SK-N-SH treated with all-trans-retinoic acid at 6 μM for 48 hours (cell line): ENCODE data around the gene LMF1.

Experiments used
- ATAC-seq: fragments of 200-7000 bp; cut with Tn5 transposase; 3 replicates; pipeline ENCODE4 v1.9.1; 2020; ENCODE audit warnings: mild to moderate bottlenecking, moderate library complexity
- ARNTL ChIP-seq: fragments of 450-650 bp; formaldehyde crosslinking; IDR thresholded peaks from 2 replicates; pipeline ENCODE4 v1.5.0; 2020; ENCODE audit warnings: low read depth, mild to moderate bottlenecking, moderate library complexity, borderline replicate concordance
- BACH2 ChIP-seq: fragments of 250-450 bp; sonication (Bioruptor Pico); IDR thresholded peaks from 2 replicates; pipeline ENCODE4 v1.9.0; 2021; ENCODE audit warnings: mild to moderate bottlenecking, borderline replicate concordance
- CREB5 ChIP-seq: fragments of 250-450 bp; sonication (Bioruptor Pico); IDR thresholded peaks from 2 replicates; pipeline ENCODE4 v1.5.1; 2020; ENCODE audit warnings: low read depth, mild to moderate bottlenecking, moderate library complexity
- CSDC2 ChIP-seq: fragments of 250-450 bp; sonication (Bioruptor Pico); IDR thresholded peaks from 2 replicates; pipeline ENCODE4 v1.5.0; 2020; ENCODE audit warnings: mild to moderate bottlenecking, moderate library complexity
- CSRNP3 ChIP-seq: fragments of 250-450 bp; sonication (Bioruptor Pico); IDR thresholded peaks from 2 replicates; pipeline ENCODE4 v1.5.1; 2021; ENCODE audit warnings: mild to moderate bottlenecking, moderate library complexity
- ESRRG ChIP-seq: fragments of 250-450 bp; sonication (Bioruptor Pico); IDR thresholded peaks from 2 replicates; pipeline ENCODE4 v1.6.1; 2021; ENCODE audit warnings: mild to moderate bottlenecking
- GLIS3 ChIP-seq: fragments of 250-450 bp; sonication (Bioruptor Pico); IDR thresholded peaks from 2 replicates; pipeline ENCODE4 v1.5.0; 2020; ENCODE audit warnings: mild to moderate bottlenecking, moderate library complexity
- ISL1 ChIP-seq: fragments of 250-450 bp; sonication (Bioruptor Pico); IDR thresholded peaks from 2 replicates; pipeline ENCODE4 v2.1.2; 2022; ENCODE audit warnings: mild to moderate bottlenecking, moderate library complexity
- PATZ1 ChIP-seq: fragments of 250-450 bp; sonication (Bioruptor Pico); IDR thresholded peaks from 2 replicates; pipeline ENCODE4 v1.8.0; 2020; ENCODE audit warnings: mild to moderate bottlenecking, moderate library complexity, borderline replicate concordance
- POU6F1 ChIP-seq: fragments of 250-450 bp; sonication (Bioruptor Pico); IDR thresholded peaks from 2 replicates; pipeline ENCODE4 v1.8.0; 2021; ENCODE audit warnings: low read depth, mild to moderate bottlenecking, moderate library complexity, borderline replicate concordance
- PPARA ChIP-seq: fragments of 250-450 bp; sonication (Bioruptor Pico); IDR thresholded peaks from 2 replicates; pipeline ENCODE4 v1.5.0; 2020; ENCODE audit warnings: mild to moderate bottlenecking, borderline replicate concordance
- RARB ChIP-seq: fragments of 250-450 bp; sonication (Bioruptor Pico); IDR thresholded peaks from 2 replicates; pipeline ENCODE4 v1.8.0; 2021; ENCODE audit warnings: mild to moderate bottlenecking, moderate library complexity
- SNAI2 ChIP-seq: fragments of 250-450 bp; sonication (Bioruptor Pico); IDR thresholded peaks from 2 replicates; pipeline ENCODE4 v1.5.0; 2020; ENCODE audit warnings: mild to moderate bottlenecking, moderate library complexity
- TCF4 ChIP-seq: fragments of 250-450 bp; sonication (Bioruptor Pico); IDR thresholded peaks from 2 replicates; pipeline ENCODE4 v1.8.0; 2021; ENCODE audit warnings: mild to moderate bottlenecking, moderate library complexity, borderline replicate concordance
- TOX ChIP-seq: fragments of 250-450 bp; sonication (Bioruptor Pico); IDR thresholded peaks from 2 replicates; pipeline ENCODE4 v1.8.0; 2021; ENCODE audit warnings: mild to moderate bottlenecking, moderate library complexity, borderline replicate concordance
- TSHZ2 ChIP-seq: fragments of 250-450 bp; sonication (Bioruptor Pico); IDR thresholded peaks from 2 replicates; pipeline ENCODE4 v1.5.0; 2020; ENCODE audit warnings: mild to moderate bottlenecking, moderate library complexity
- ZC3H10 ChIP-seq: fragments of 250-450 bp; sonication (Bioruptor Pico); IDR thresholded peaks from 2 replicates; pipeline ENCODE4 v1.5.1; 2021; ENCODE audit warnings: mild to moderate bottlenecking, moderate library complexity
- ZFP3 ChIP-seq: fragments of 250-450 bp; sonication (Bioruptor Pico); IDR thresholded peaks from 2 replicates; pipeline ENCODE4 v1.5.0; 2020; ENCODE audit warnings: mild to moderate bottlenecking, moderate library complexity
- ZFP30 ChIP-seq: fragments of 450-650 bp; formaldehyde crosslinking; IDR thresholded peaks from 2 replicates; pipeline ENCODE4 v1.5.0; 2022; ENCODE audit warnings: mild to moderate bottlenecking, moderate library complexity
- ZNF565 ChIP-seq: fragments of 450-650 bp; formaldehyde crosslinking; conservative IDR thresholded peaks from 2 replicates; pipeline ENCODE4 v1.5.0; 2020; ENCODE audit warnings: low read depth, mild to moderate bottlenecking, moderate library complexity
- ZNF8 ChIP-seq: fragments of 450-650 bp; formaldehyde crosslinking; IDR thresholded peaks from 2 replicates; pipeline ENCODE4 v1.5.0; 2020; ENCODE audit warnings: mild to moderate bottlenecking, moderate library complexity

LMF1 gene

GRCh38 chr16:844638-845350 is 126.0 kb downstream of the LMF1 start:
- ATAC-seq, result peak; percentile 33; the same call in 1 of the 3 replicates
- TF ChIP-seq PATZ1 (CRISPR knock-in tag) (no peak), ESRRG (no peak), RARB (CRISPR knock-in tag) (no peak), POU6F1 (CRISPR knock-in tag) (no peak), TSHZ2 (no peak), CSRNP3 (no peak), ZFP30 (no peak), ZNF565 (CRISPR knock-in tag) (no peak), PPARA (CRISPR knock-in tag) (no peak), CREB5 (no peak), GLIS3 (CRISPR knock-in tag) (no peak), ZC3H10 (CRISPR knock-in tag) (no peak), ZFP3 (CRISPR knock-in tag) (no peak), ZNF8 (CRISPR knock-in tag) (no peak), CSDC2 (no peak), TCF4 (CRISPR knock-in tag) (no peak), ISL1 (CRISPR knock-in tag) (no peak), BACH2 (CRISPR knock-in tag) (no peak), ARNTL (CRISPR knock-in tag) (no peak), TOX (CRISPR knock-in tag) (no peak)

GRCh38 chr16:843771-844170 is 127.0 kb downstream of the LMF1 start:
- no peak for ATAC-seq
- TF ChIP-seq ZNF8 (CRISPR knock-in tag) (no peak), ESRRG (no peak), GLIS3 (CRISPR knock-in tag) (no peak), CSRNP3 (no peak), SNAI2 (no peak), ZFP30 (no peak), PATZ1 (CRISPR knock-in tag) (no peak), ZFP3 (CRISPR knock-in tag) (no peak)
